Fibroblast of skin of abdomen (primary cell): ENCODE measurements around the gene ZNF451.
"Not testable (repeated sequence)": the region's sequence is repeated elsewhere in the genome, so short reads cannot be mapped to it uniquely, and the experiment has no call there.

ENCODE experiments used
- DNase-seq: peaks from one replicate; pipeline ENCODE4 v3.0.0-alpha.2; 2013

The ZNF451 gene

DNA sequence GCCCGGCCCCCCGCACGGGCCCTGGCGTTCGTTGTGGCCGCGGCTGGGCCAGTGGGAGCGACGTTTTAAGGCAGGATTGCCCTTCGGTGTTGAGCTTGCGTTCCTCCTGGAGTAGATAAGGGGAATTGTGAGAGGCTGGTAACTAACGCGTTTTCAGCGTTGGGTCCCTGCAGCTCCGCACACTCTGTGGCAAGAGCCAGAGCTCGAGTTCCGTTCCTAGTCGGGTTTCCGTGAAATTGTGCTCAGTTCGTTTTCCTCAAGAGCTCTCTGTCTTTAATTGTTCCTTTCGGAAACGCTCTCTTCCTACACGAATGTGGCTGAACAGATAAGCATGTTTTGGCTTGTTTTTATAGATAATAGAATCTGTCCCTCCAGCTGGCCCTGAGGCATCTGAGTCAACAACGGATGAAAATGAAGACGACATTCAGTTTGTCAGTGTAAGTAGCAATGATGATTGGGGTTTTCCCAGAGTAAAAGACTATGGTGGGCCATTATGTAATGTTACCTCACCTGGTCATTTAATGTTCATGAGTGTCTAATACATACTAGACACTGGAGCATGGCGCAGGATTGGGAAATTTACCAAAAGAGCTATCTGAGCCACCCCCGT is 575 bp downstream of the ZNF451 start:
- not testable (repeated sequence) for DNase-seq

DNA sequence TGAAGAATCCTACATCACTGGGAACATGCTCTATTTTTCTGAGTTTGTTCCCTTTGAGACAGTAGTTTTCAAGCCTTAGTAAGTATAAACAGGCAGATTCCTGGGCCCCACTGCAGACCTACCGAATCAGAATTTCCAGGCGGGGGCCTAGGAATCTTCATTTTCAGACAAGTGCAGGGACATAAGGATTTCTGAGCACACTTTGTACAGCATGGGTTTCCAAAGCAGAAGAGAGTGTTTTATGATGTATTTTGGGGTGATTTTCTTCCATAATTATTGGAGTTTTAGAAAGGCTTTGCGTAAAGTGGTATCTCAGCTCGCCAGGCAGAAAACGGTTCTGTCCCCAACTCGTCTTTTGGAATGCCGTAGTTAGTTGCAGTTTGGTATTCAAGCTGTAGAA is 1.4 kb downstream of the ZNF451 start:
- not testable (repeated sequence) for DNase-seq

DNA sequence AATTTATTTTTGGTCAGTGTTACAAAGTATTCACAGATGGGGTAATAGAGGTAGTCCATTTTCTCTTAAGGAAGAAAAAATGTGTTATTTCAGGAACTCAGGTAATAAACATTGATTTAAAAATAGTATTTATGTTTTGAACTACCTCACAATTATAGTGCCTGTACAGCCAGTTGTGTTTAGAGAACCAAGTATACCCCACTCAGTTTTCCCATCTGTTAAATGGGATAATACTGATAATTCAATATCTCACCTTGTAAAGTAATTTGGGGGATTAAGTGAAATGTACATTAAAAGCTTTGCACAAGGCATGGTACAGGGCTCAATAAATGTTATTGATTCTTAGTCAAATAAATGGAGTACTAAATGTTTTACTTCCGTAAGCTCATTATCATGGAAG is 4.7 kb downstream of the ZNF451 start:
- DNase-seq = no peak

DNA sequence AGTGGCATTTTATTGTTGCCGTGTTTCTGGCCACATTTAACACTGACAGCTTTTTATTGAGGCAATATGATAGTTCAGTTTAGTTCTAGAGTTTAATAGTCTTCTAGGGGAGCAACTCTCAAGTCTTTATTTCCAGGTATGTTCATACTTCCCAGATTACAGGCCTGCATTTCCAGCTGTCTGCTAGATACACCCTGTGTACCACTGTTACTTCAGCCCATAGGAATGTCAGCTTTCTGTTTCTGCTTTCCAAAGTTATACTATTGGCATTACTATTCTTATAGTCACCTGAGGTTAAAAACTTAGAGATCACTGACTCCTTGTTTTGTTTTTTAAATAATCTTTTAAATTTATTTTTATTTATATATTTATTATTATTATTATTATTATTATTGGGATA is 7.6 kb downstream of the ZNF451 start:
- peak; percentile 21 for DNase-seq

DNA sequence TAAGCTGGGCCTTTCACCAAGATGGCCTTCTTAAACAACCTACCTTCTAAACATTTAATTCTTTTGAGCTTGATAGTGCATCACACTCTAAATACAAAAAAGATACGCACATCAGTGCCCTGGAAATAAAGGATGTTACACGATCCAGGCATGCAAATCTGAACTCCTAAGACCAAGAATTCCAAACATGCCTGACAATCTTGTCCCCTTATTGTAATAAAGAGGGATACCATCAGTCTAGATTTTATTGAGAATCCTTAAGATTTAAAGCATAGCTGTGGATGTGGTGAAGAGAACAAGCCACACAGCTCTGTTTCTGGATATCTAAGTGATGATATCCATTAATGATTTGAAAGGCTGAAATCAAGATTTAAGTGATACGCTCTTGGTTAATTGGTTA is 13.0 kb downstream of the ZNF451 start:
- peak; percentile 31 for DNase-seq

DNA sequence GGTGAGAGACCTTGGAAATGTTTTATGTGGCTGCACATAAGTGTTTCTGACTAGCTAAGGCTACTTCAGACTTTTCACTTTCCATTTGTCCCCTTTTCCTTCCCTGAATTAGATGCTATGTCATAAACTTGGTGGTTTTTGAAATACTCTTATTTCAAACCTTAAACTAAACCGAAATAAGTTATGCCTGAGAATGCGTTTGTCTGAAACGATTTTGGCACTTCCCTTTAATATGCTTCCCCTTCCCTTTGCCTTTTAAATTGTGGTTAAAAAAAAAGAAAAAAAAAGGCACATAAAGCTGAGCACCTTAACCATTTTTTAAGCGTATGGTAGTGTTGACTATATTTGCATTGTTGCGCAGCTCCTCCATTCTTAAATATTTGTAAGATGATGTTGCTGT is 14.3 kb downstream of the ZNF451 start:
- no peak for DNase-seq

DNA sequence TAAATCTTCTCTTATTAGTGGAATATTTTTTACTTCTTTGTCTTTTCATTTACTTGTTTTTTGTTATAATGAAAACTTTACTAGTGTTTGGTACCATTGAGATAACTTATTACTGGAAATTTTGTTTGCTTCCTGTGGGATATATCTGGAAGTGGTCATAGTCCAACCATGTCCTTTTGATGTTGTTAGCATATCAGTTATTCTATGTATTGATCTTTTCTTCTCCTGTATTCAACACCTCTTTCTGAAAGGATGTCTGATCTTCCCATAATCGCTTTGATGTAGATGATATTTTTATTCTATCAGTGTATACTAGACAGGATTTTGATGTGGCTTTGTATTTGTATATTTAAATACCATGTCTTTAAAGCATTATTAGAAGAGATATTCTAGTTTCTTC is 17.0 kb downstream of the ZNF451 start:
- DNase-seq = no peak

DNA sequence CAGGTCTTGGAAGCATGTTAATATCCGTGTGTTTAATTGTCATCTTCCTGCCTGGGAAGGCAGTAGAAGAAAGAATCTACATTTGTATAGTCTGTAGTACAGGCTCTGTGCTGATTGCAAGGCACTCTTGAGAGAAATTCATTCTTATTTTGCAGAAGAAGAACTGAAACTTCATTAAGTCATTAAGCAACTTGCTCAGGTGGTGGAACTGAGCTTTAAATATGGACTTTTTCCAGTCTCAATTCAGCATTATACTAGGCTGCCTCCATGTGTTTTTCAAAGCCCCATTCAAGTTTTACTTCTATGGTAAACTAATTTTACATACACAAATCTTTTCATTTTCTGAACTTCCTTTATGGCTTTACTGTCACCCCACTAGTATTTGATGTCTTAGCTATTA is 18.7 kb downstream of the ZNF451 start:
- no peak for DNase-seq

DNA sequence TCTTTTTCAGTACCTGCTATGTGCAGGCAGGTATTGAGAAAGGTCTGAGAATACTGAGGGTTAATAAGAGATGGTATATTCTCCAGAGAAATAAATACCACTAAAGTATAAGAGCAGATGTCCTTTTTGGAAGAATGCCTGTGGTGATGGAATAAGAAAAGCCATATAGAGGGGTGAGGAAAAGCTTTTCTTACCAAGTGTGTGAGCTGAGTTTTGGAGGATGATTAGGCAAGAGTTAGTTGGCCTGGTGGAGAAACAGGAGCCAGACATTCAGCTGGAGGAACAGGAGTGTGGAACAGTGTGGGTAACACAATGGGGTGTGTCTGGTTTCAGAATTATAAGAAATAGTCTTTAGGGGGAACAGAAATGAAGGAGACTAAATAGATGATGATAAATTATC is 19.9 kb downstream of the ZNF451 start:
- peak; percentile 51 for DNase-seq

DNA sequence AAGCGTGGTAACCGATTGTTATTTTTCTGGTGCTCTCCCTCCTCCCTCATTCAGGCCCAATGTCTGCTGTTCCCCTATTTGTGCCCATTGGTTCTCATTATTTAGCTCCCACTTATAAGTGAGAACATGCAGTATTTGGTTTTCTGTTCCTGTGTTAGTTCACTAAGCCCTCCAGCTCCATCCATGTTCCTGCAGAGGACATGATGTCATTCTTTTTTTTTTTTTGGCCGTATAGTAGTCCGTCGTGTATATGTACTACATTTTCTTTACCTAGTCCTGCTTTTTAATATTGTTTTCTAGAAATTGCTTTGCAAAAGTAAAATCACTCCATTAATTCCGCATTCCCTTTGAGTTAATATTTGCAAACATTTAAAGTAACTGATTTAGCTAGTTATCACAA is 23.1 kb downstream of the ZNF451 start:
- no peak for DNase-seq

DNA sequence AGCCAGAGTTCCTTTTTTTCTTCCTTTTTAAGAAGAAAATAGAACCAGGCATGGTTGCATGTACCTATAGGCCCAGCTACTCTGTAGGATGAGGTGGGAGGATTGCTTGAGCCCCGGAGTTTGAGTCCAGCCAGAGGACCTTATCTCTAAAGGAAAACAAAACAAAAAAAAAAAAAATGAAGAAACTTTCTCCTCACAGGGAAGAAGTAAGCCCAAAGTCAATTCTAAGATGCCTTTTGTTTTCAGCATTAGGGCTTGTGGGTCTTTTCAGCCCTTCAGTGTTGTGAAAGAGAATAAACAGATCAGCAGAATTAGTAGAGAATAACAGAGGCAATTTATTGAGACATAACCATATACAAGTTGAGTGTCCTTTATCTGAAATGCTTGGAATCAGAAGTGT is 26.8 kb downstream of the ZNF451 start:
- DNase-seq = no peak

DNA sequence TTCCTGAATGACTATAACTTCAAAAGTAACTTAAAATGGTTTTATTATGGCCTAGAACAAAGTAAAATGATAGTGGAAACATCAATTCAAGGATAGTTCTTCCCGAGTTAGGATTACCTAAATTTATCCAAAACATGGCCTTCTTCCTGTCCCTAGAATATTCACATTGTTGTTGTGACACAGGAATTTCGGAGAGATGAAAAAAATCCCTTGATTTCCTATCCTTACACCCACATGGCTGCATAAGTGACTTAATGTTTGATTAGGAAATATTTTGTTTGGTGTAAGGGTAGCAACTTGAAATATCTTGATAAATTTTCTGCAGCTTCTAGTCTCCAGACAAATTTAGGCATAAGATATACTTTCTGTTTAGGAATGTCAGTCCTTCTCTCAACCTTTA is 27.8 kb downstream of the ZNF451 start:
- DNase-seq = no peak

DNA sequence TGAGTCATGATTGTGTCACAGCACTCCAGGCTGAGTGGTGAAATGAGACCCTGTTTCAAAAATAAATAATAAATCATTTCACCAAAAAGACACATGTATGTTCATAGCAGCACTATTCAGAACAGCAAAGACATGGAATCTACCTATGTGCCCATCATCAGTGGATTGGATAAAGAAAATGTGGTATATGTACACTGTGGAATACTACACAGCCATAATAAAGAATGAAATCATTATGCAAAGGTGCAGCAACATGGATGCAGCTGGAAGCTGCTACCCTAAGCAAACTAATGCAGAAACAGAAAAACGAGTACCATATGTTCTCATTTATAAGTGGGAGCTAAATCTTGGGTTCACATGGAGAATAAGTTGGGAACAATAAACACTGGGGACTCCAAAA is 33.1 kb downstream of the ZNF451 start:
- DNase-seq = no peak

DNA sequence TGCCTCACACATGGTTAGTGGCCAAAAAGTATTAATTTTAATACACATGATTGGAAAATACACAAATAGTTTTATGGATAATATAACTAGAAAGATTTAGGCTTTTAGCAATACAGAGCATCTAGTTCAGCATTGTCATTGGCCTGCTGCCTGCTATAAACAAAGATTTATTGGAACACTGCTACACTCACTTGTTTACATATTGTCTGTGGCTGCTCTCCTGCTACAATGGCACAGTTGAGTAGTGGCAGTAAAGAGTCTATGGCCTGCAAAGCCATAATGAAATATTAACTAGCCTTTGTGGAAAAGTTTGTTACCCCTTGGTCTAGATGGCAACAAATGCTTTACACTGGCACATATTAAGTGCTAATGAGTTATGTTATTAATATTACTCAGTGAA is 37.8 kb downstream of the ZNF451 start:
- no peak for DNase-seq

DNA sequence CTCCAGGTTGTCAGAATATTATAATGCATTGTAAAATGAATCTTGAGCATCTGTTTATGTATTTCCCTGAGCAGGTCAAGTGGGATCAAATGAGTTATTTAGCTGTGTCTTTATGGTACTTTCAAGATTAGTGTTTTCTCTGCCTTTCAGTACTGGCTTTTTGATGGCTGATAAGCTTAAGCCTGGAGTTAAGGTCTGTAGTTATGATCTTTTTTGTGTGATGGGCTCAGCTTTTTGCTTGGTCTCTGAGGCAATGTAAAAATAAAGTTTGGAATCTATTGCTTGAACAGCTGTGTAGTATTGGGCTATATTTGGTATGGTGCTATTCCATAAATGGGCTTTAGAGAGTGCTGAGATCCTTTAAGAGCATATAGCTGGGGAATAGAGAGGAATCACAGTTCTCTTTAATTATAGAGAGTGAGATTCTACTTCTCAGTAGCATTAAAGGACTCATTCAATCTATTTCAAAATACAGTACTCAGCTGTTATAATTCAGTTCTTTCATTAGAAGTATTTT is 40.7 kb downstream of the ZNF451 start:
- peak; percentile 9 for DNase-seq

DNA sequence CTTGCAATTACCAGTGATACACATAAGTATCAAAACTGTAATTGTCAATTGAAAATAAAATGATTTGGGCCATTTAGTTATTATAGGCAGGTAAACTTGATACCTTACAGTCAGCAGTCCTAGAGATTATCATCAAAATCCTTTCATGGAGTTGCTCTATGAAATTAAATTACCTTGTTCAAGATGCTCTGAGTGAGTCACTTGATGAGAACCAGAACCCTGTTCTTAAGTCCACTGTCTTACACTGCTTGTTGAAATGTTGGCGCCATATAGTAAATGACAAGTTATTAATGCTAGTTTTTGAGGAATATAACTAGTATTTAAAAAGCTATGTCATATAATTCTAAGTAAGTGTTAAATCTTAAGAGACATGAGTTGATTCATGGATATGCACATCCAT is 45.0 kb downstream of the ZNF451 start:
- no peak for DNase-seq

DNA sequence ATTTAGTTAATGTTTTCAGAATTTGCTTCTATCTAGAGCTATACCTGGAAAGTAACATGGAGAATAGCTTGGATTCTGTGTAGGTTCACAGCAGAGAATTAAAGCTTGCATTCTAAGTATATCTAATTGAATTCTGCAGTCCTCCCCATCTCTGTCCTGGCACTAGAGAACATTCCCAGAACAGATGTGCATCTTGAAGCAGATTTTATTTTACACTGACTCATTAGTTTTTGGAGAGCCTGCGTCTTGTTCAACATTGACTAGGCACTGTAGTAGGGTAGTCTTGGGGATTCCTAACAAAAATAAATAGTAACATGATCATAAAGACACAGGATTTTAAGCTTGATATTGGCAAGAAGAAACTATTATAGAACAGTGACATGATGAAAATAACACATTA is 45.9 kb downstream of the ZNF451 start:
- peak; percentile 14 for DNase-seq

DNA sequence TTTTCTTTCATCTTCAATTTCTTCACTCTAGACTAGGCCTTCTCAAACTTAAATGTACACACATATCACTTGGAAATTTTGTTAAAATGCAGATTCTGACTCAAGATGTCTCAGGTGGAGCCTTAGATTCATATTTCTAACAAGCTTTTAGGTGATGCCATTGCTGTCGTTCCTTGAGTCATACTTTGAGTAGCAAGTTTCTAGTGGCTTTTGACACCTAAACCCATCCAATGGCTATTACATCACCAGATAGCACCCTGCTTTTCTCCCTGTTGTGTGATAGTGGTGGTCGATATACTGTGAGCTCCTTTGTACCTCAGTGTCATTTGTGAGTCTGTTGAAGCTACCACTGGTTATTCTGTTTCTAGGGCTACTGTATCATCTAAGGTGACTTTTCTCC is 47.4 kb downstream of the ZNF451 start:
- DNase-seq = no peak

DNA sequence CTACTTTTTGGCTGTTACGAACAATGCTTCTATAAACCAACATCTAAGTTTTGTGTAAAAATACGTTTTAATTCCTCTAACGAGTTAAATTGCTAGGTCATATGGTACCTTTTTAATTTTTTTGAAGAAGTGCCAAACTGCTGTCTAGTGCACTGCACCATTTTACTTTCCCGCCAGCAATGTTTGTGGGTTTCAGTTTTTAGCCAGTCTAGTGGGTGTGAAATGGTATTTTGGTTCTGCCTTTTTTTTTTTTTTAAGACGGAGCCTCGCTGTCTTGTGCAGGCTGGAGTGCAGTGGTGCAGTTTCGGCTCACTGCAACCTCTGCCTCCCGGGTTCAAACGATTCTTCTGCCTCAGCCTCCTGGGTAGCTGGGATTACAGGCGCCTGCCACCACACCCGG is 48.0 kb downstream of the ZNF451 start:
- no peak for DNase-seq

DNA sequence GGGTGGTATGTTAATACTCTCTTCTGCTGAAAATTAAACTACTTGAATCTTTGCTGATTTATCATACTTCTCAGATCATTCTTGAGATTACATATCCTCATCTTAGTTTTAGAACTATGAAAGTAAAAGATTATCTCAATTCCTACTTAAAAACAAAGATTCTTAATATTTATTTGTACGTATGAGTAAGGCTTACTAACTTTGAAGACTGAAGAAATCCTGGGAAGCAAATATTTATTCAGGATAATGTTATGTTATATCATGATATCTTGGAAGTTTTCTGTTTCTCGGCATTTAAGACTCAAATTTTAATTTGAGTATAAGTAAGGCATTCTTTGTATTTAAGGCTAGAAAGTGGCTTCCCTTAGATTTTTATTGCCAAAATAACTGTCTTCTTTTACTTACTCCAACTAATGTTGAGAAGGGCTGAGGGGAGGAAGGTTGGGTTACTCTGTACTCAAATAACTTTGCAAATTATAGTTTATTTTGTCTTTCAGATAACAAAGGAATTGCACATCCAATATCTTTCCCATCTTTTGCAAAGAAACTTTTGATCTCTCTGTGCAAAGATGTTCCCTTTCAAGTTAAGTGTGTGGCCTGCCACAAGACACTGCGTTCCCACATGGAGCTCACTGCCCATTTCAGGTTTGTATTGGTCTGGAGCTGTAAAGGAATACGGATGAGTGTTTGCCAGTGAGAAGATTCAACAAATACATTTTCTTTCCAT is 51.6 kb downstream of the ZNF451 start:
- DNase-seq = no peak

DNA sequence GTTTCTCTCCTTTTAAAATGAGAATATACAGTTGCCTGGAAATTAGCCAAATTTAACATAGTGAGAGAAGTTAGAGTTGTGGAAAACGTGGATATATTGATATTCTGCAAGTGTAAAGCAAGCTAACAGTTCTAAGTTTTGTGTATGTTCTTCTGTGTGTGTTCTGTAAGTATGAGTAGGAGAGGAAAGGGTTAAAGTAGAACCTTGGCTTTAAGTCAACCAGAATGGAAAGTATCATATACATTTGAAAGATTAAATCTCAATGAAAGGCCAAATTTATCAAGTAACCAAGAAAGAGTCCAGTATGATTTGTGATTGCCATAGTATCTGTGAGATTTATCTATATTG is 52.2 kb downstream of the ZNF451 start:
- no peak for DNase-seq

DNA sequence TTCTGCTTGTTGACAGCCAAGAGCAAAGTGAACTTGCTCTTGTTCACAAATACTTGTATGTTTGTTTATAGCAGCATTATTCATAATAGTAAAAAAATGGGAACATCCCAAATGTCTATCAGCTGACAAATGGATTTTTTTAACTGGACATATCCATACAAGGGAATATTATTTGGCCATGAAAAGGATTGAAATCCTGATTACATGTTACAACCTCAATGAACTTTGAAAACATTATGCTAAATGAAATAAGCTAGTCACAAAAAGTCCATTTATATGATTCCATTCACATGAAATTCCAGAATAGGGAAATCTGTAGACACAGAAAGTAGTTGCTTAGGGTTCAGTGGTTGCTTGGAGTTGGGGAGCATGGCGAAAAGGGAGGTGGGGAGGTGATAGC is 53.7 kb downstream of the ZNF451 start:
- no peak for DNase-seq

DNA sequence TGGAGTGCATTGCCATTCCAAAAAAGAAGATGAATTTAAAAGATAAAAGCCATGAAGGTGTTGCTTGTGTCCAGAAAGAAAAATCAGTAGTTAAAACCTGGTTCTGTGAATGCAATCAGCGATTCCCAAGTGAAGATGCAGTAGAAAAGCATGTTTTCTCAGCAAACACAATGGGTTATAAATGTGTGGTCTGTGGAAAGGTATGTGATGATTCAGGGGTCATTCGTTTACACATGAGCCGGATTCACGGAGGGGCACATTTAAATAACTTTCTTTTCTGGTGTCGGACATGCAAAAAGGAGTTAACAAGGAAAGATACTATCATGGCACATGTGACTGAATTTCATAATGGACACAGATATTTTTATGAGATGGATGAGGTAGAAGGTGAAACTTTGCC is 57.4 kb downstream of the ZNF451 start:
- no peak for DNase-seq

DNA sequence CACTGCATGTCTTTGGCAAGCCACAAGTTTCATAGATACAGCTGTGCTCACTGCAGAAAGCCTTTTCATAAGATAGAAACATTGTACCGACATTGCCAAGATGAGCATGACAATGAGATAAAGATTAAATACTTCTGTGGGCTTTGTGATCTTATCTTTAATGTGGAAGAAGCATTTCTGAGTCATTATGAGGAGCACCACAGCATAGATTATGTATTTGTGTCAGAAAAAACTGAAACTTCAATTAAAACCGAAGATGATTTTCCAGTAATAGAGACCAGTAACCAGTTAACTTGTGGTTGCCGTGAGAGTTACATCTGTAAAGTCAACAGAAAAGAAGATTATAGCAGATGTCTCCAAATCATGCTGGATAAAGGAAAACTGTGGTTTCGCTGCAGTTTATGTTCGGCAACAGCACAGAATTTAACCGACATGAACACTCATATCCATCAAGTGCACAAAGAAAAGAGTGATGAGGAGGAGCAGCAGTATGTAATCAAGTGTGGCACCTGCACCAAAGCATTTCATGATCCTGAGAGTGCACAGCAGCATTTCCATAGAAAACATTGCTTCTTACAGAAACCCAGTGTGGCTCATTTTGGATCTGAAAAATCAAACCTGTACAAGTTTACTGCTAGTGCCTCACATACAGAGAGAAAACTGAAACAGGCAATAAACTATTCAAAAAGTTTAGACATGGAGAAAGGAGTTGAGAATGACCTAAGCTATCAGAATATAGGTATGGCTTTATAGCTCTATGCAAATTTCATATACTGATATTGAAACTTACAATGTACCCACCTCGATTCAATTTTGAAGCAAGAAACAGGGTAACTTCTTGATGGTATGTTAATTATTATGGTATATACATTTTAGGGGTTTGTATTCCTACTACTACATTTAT is 58.2 kb downstream of the ZNF451 start:
- no peak for DNase-seq
